K562 (cell line): ENCODE results near the gene SSH3. TPM values are rescaled to one million over a fixed set of nuclear protein-coding genes. Genes with fewer than 3 reads are reported as not detected.

Source experiments
- ATAC-seq: fragments of 200-7000 bp; cut with Tn5 transposase; 3 replicates; pipeline ENCODE4 v1.9.1; 2020; ENCODE audit warnings: moderate library complexity
- BruUV-seq: library from RNA; stranded (reverse); fragments of 400-500 nt; replicated peaks from 2 replicates; lab custom pipeline; 2021; lab: Mats Ljungman, UMichigan
- CTCF ChIA-PET: fragments of 300-600 bp; formaldehyde crosslinking; extraction: SDS; loops from one replicate; lab custom pipeline; 2021; ENCODE audit warnings: low intra/inter-chr PET ratio; lab: Yijun Ruan, JAX
- POLR2A ChIA-PET: fragments of 300-600, 350-650 bp; sonication (Branson Sonifier 250); formaldehyde crosslinking; extraction: SDS; loops from one replicate; lab custom pipeline; 2021; ENCODE audit warnings: antibody characterized with exemption, inconsistent platforms; lab: Yijun Ruan, JAX
- DNase-seq, 4 experiments: peaks; one replicate each; pipeline versions ENCODE4 v3.0.0 to v3.0.0-alpha.2; 2011 to 2018; ENCODE audit warnings: low spot score in 3 of 4, mixed read lengths in 3 of 4; ENCODE audit errors: extremely low read depth in 1 of 4
- FAIRE-seq: peaks from 2 replicates; lab custom pipeline; 2011; peaks lifted over from hg19 to GRCh38; lab: Jason Lieb, UNC
- H2AFZ ChIP-seq: 2 replicates; pipeline ENCODE4 v1.6.0; 2011; ENCODE audit warnings: low read depth, low read length, control low read depth, inconsistent platforms
- H3K27ac ChIP-seq: fragments of 200-600 bp; 3 replicates; pipeline ENCODE4 v1.8.0; 2011; ENCODE audit warnings: low read depth, mild to moderate bottlenecking, control low read depth, inconsistent platforms, low read length, moderate library complexity, mixed read lengths; ENCODE audit errors: extremely low read depth
- H3K27me3 ChIP-seq, 2 experiments: fragments of 300-600 bp in 1 of 2; 2 replicates in 1 of 2; 3 replicates in 1 of 2; pipeline versions ENCODE4 v1.6.0 to v1.8.0; 2011; ENCODE audit warnings: inconsistent platforms in 2 of 2, low read length in 2 of 2, mild to moderate bottlenecking in 1 of 2, mixed read lengths in 1 of 2, moderate library complexity in 1 of 2; ENCODE audit not compliant: control insufficient read depth in 2 of 2, insufficient read depth in 2 of 2
- H3K36me3 ChIP-seq: fragments of 300-600 bp; 3 replicates; pipeline ENCODE4 v1.8.0; 2011; ENCODE audit warnings: mild to moderate bottlenecking, low read length, inconsistent platforms; ENCODE audit not compliant: control insufficient read depth, insufficient read depth
- H3K4me1 ChIP-seq, 2 experiments: fragments of 200-600 bp in 1 of 2; replicated peaks in 1 of 2; 2 replicates in 1 of 2; 3 replicates in 1 of 2; pipeline versions ENCODE4 v1.5.1 to v1.8.0; 2011; ENCODE audit warnings: inconsistent platforms in 2 of 2, low read length in 2 of 2, mild to moderate bottlenecking in 1 of 2, mixed read lengths in 1 of 2, moderate library complexity in 1 of 2; ENCODE audit not compliant: control insufficient read depth in 2 of 2, insufficient read depth in 2 of 2
- H3K4me2 ChIP-seq: 2 replicates; pipeline ENCODE4 v1.6.1; 2011; ENCODE audit warnings: low read length, control low read depth, inconsistent platforms, mixed read lengths; ENCODE audit not compliant: insufficient read depth
- H3K4me3 ChIP-seq: fragments of 200-600 bp; sonication (generic), shearing (Covaris generic); 2 replicates; pipeline ENCODE4 v1.5.1; 2016; ENCODE audit warnings: control low read depth, inconsistent platforms
- H3K79me2 ChIP-seq: fragments of 200-600 bp; 3 replicates; pipeline ENCODE4 v1.8.0; 2011; ENCODE audit warnings: low read length, inconsistent platforms; ENCODE audit not compliant: control insufficient read depth, insufficient read depth
- H3K9ac ChIP-seq, 2 experiments: 2 replicates each; pipeline versions ENCODE4 v1.6.0 to v1.6.1; 2011; ENCODE audit warnings: low read depth in 2 of 2, low read length in 2 of 2, control low read depth in 1 of 2, inconsistent platforms in 1 of 2, mild to moderate bottlenecking in 1 of 2, mixed read lengths in 1 of 2; ENCODE audit not compliant: insufficient read depth in 1 of 2
- H3K9me1 ChIP-seq: one replicate; pipeline ENCODE4 v1.6.0; 2011; ENCODE audit warnings: inconsistent platforms, mild to moderate bottlenecking, low read length, moderate library complexity; ENCODE audit not compliant: control insufficient read depth, insufficient read depth
- H3K9me3 ChIP-seq: replicated peaks from 2 replicates; pipeline ENCODE4 v1.5.1; 2011; ENCODE audit warnings: low read depth, low read length, inconsistent platforms; ENCODE audit not compliant: control insufficient read depth, insufficient read depth
- H4K20me1 ChIP-seq: replicated peaks from 2 replicates; pipeline ENCODE4 v1.6.1; 2011; ENCODE audit warnings: low read length, inconsistent platforms, mixed read lengths; ENCODE audit not compliant: control insufficient read depth, insufficient read depth
- DPF2 ChIP-seq: fragments of 450-650 bp; IDR thresholded peaks from 2 replicates; pipeline ENCODE4 v1.6.1; 2016
- EWSR1 ChIP-seq: fragments of 450-650 bp; IDR thresholded peaks from 2 replicates; pipeline ENCODE4 v1.6.1; 2018; ENCODE audit warnings: borderline replicate concordance, mild to moderate bottlenecking, low read depth, moderate library complexity; ENCODE audit not compliant: partially characterized antibody
- POLR2AphosphoS2 ChIP-seq: IDR thresholded peaks from 2 replicates; pipeline ENCODE4 v1.6.1; 2012; ENCODE audit warnings: low read length, improper control_type of control experiment
- POLR2G ChIP-seq: fragments of 200-400 bp; formaldehyde crosslinking; IDR thresholded peaks from 2 replicates; pipeline ENCODE4 v1.6.1; 2017; ENCODE audit warnings: low read depth, mild to moderate bottlenecking, antibody characterized with exemption, low read length, moderate library complexity
- RBFOX2 ChIP-seq: fragments of 200-400 bp; formaldehyde crosslinking; IDR thresholded peaks from 2 replicates; pipeline ENCODE4 v1.6.1; 2017; ENCODE audit warnings: low read depth, mild to moderate bottlenecking, low read length, moderate library complexity
- RFX5 ChIP-seq: IDR thresholded peaks from 2 replicates; pipeline ENCODE4 v1.6.1; 2011; ENCODE audit warnings: low read depth, mild to moderate bottlenecking, improper control_type of control experiment, low read length
- SMARCC2 ChIP-seq: fragments of 450-650 bp; IDR thresholded peaks from 2 replicates; pipeline ENCODE4 v1.6.1; 2017; ENCODE audit warnings: antibody characterized with exemption, moderate library complexity, mild to moderate bottlenecking, low read depth
- SNIP1 ChIP-seq: fragments of 450-650 bp; IDR thresholded peaks from 2 replicates; pipeline ENCODE4 v1.7.1; 2017; ENCODE audit warnings: low read depth, mild to moderate bottlenecking
- XRCC3 ChIP-seq: fragments of 450-650 bp; IDR thresholded peaks from 2 replicates; pipeline ENCODE4 v1.6.1; 2017; ENCODE audit warnings: mild to moderate bottlenecking, moderate library complexity
- WGBS: fragments of 100-300 bp; shearing (Covaris generic); methylation state at CpG from one replicate; pipeline ENCODE4 v1.1.6; 2016; ENCODE audit warnings: low coverage, mixed read lengths; ENCODE audit not compliant: insufficient coverage; ENCODE audit errors: missing lambda C conversion rate; 5-methylcytosine and 5-hydroxymethylcytosine counted together
- in situ Hi-C: fragments of 300-500 bp; cut with MboI; formaldehyde crosslinking; loops from 4 replicates; pipeline ENCODE4 v1.15.0; 2018; ENCODE audit warnings: inconsistent platforms, mixed read lengths
- intact Hi-C: fragments of 100-400 bp; cut with micrococcal nuclease; formaldehyde crosslinking; loops from 2 replicates; pipeline ENCODE4 v1.14.2; 2022
- polyA plus RNA-seq, 8 experiments: library from polyadenylated mRNA; depleted of rRNA in 4 of 8; stranded (reverse) in 5 of 8; unstranded in 3 of 8; fragments of >200 nt; fragmentation: Nextera tagmentation in 2 of 8; fragmentation: Illumina TruSeq in 1 of 8; extraction: Ambion mirVana in 2 of 8; extraction: Trizol in 1 of 8; gene quantifications; 2 replicates each; pipeline versions ENCODE4 v1.2.1 to v1.2.3, GENCODE V29; 2011 to 2014; ENCODE audit warnings: inconsistent platforms in 1 of 8, missing spikeins in 1 of 8
- total RNA-seq, 7 experiments: library from RNA; depleted of rRNA in 6 of 7; stranded (reverse); fragments of >200 nt in 6 of 7; fragmentation: Illumina TruSeq in 2 of 7; extraction: Trizol in 2 of 7; gene quantifications; 2 replicates each; pipeline versions ENCODE4 v1.2.1 to v1.2.3, GENCODE V29; 2011 to 2021; ENCODE audit warnings: low replicate concordance in 1 of 7

Gene SSH3
- total and polyA plus RNA-seq, 9 of the 15 experiments (the other 6 are each of a cell fraction or from before 2014, with no cell fraction given), result 0.07 to 1.0 (median 0.24) TPM; not detected in 3

GRCh38 chr11:67253872-67254624 is 49.3 kb upstream of the SSH3 start:
- in situ Hi-C loops (no loop called here), intact Hi-C loops (no loop called here)
- Histone ChIP-seq H2AFZ (no peak overlapping the region), H3K27me3 (no peaks in the 10 kb centered on the region), H3K79me2 (peaks cover 2% of the 10 kb centered on the region; the same call in 2 of the 3 replicates), H3K4me2 (no peak overlapping the region), H3K4me1 (peaks cover 4 to 16% of the 10 kb centered on the region in 2 experiments; a peak in 2 of 5 replicates), H3K9me1 (no peaks in the 10 kb centered on the region), H3K4me3 (no peak overlapping the region), H3K9me3 (no peaks in the 10 kb centered on the region), H4K20me1 (peaks cover 15% of the 10 kb centered on the region; the same call in 1 of the 2 replicates), H3K27ac (no peak overlapping the region), H3K9ac (0 out of 4 replicates have a peak overlapping the region, but pooled peaks of 1 of the 2 experiments have one; percentile 12), H3K36me3 (peaks cover 82% of the 10 kb centered on the region)
- ATAC-seq (no peak), FAIRE-seq (no peak), DNase-seq (no peak)
- TF ChIP-seq RBFOX2, result 0 out of 2 replicates have a peak, but pooled peaks have one; percentile 15
- no peak for TF ChIP-seq EWSR1
- peak; percentile 60; the same call in 1 of the 2 replicates for TF ChIP-seq POLR2AphosphoS2
- no peak for TF ChIP-seq RFX5
- 0 out of 2 replicates have a peak, but pooled peaks have one; percentile 23 for TF ChIP-seq POLR2G
- TF ChIP-seq XRCC3, result no peak
- no peak for TF ChIP-seq SMARCC2
- TF ChIP-seq DPF2, result no peak
- TF ChIP-seq SNIP1, result no peak
- ChIA-PET POLR2A (interaction anchor here (0.5 to 6.8 kb wide), 9 partner anchors 8 to 353 kb away, joined by 3 to 58 read pairs (median 4); no protein-coding TSS in a partner anchor), CTCF (no interaction called here)
- no TSS peak for BruUV-seq
- 91% methylated on average over 14 of the region's 14 CpGs for WGBS
